GM23338 (cell line): ENCODE data around the gene DPYSL5. TPM values are rescaled to one million over a fixed set of nuclear protein-coding genes. Genes with fewer than 3 reads are reported as not detected.
"Not testable (repeated sequence)": the region's sequence is repeated elsewhere in the genome, so short reads cannot be mapped to it uniquely, and the experiment has no call there.

Experiments used
- ATAC-seq: fragments of 200-7000 bp; cut with Tn5 transposase; 3 replicates; pipeline ENCODE4 v1.9.1; 2020
- DNase-seq: peaks from one replicate; pipeline ENCODE4 v3.0.0-alpha.2; 2015; ENCODE audit warnings: low spot score
- H2AFZ ChIP-seq: fragments of 200-600 bp; sonication (generic); 2 replicates; pipeline ENCODE4 v1.8.0; 2016; ENCODE audit warnings: antibody characterized with exemption, mild to moderate bottlenecking, moderate library complexity
- H3F3A ChIP-seq: fragments of 200-600 bp; sonication (generic); replicated peaks from 2 replicates; pipeline ENCODE4 v1.8.0; 2017; ENCODE audit warnings: antibody characterized with exemption, mixed run types, low read depth
- H3K27ac ChIP-seq: fragments of 200-600 bp; sonication (generic); 2 replicates; pipeline ENCODE4 v1.6.1; 2016; ENCODE audit warnings: low read depth
- H3K27me3 ChIP-seq: fragments of 200-600 bp; sonication (generic); 2 replicates; pipeline ENCODE4 v1.8.0; 2016; ENCODE audit warnings: mild to moderate bottlenecking, mixed run types, moderate library complexity; ENCODE audit not compliant: insufficient read depth
- H3K36me3 ChIP-seq: fragments of 200-600 bp; sonication (generic); 2 replicates; pipeline ENCODE4 v1.8.0; 2016; ENCODE audit warnings: mild to moderate bottlenecking; ENCODE audit not compliant: insufficient read depth
- H3K4me1 ChIP-seq: fragments of 200-600 bp; sonication (generic); 2 replicates; pipeline ENCODE4 v1.8.0; 2016; ENCODE audit warnings: mild to moderate bottlenecking, moderate library complexity; ENCODE audit not compliant: insufficient read depth
- H3K4me2 ChIP-seq: fragments of 200-600 bp; sonication (generic); 2 replicates; pipeline ENCODE4 v1.7.1; 2017; ENCODE audit warnings: mixed run types
- H3K4me3 ChIP-seq: fragments of 200-600 bp; sonication (generic); 2 replicates; pipeline ENCODE4 v1.6.1; 2016; ENCODE audit warnings: mixed run types
- H3K79me2 ChIP-seq: fragments of 200-600 bp; sonication (generic); replicated peaks from 2 replicates; pipeline ENCODE4 v1.8.0; 2017; ENCODE audit warnings: mild to moderate bottlenecking; ENCODE audit not compliant: insufficient read depth
- H3K9me2 ChIP-seq: fragments of 200-600 bp; sonication (generic); 2 replicates; pipeline ENCODE4 v1.8.0; 2017; ENCODE audit not compliant: insufficient read depth
- H4K20me1 ChIP-seq: fragments of 200-600 bp; sonication (generic); replicated peaks from 2 replicates; pipeline ENCODE4 v1.8.0; 2017; ENCODE audit warnings: mild to moderate bottlenecking; ENCODE audit not compliant: insufficient read depth
- H3K27ac Mint-ChIP-seq: 2 replicates; pipeline ENCODE4 v1.8.0; 2020; ENCODE audit warnings: inconsistent platforms, mild to moderate bottlenecking, moderate library complexity, mixed read lengths
- H3K27me3 Mint-ChIP-seq: 3 replicates; pipeline ENCODE4 v1.8.0; 2022; ENCODE audit warnings: low read depth, mild to moderate bottlenecking, moderate library complexity, mixed read lengths, inconsistent platforms; ENCODE audit not compliant: insufficient read depth, poor library complexity
- H3K36me3 Mint-ChIP-seq: 3 replicates; pipeline ENCODE4 v1.8.0; 2021; ENCODE audit warnings: low read depth, mild to moderate bottlenecking, inconsistent platforms, moderate library complexity, mixed read lengths
- H3K4me1 Mint-ChIP-seq: 3 replicates; pipeline ENCODE4 v1.8.0; 2020; ENCODE audit warnings: mild to moderate bottlenecking, inconsistent platforms, mixed read lengths
- H3K4me3 Mint-ChIP-seq: 3 replicates; pipeline ENCODE4 v1.8.0; 2021; ENCODE audit warnings: moderate library complexity, mild to moderate bottlenecking, inconsistent platforms, mixed read lengths
- H3K9me3 Mint-ChIP-seq: 3 replicates; pipeline ENCODE4 v1.8.0; 2020; ENCODE audit warnings: moderate library complexity, mild to moderate bottlenecking, inconsistent platforms, mixed read lengths
- CTCF ChIP-seq, 2 experiments: fragments of 200-600 bp in 1 of 2; sonication (generic) in 1 of 2; conservative IDR thresholded peaks; 2 replicates each; pipeline versions ENCODE4 v1.5.1 to v1.6.1; 2016 to 2017; ENCODE audit warnings: antibody characterized with exemption in 2 of 2, low read depth in 2 of 2, mild to moderate bottlenecking in 2 of 2, moderate library complexity in 1 of 2
- EZH2 ChIP-seq: fragments of 200-600 bp; sonication (generic); IDR thresholded peaks from one replicate; pipeline ENCODE4 v1.8.0; 2017; ENCODE audit warnings: antibody characterized with exemption, mild to moderate bottlenecking, low read depth; ENCODE audit not compliant: unreplicated experiment
- EZH2phosphoT487 ChIP-seq: fragments of 200-600 bp; sonication (generic); IDR thresholded peaks from one replicate; pipeline ENCODE4 v1.8.1; 2018; ENCODE audit warnings: antibody characterized with exemption; ENCODE audit not compliant: unreplicated experiment
- JUNB ChIP-seq: IDR thresholded peaks from one replicate; pipeline ENCODE4 v1.6.1; 2016; ENCODE audit warnings: antibody characterized with exemption; ENCODE audit not compliant: unreplicated experiment
- REST ChIP-seq: IDR thresholded peaks from one replicate; pipeline ENCODE4 v1.6.1; 2018; ENCODE audit warnings: antibody characterized with exemption; ENCODE audit not compliant: unreplicated experiment
- STAT1 ChIP-seq: IDR thresholded peaks from one replicate; pipeline ENCODE4 v1.6.1; 2016; ENCODE audit warnings: antibody characterized with exemption; ENCODE audit not compliant: unreplicated experiment
- ZNF331 ChIP-seq: fragments of 250-450 bp; sonication (Bioruptor Pico); IDR thresholded peaks from 2 replicates; pipeline ENCODE4 v1.5.0; 2020; ENCODE audit warnings: low read depth, mild to moderate bottlenecking, moderate library complexity
- ZNF462 ChIP-seq: fragments of 250-450 bp; sonication (Bioruptor Pico); IDR thresholded peaks from 2 replicates; pipeline ENCODE4 v1.5.0; 2020; ENCODE audit warnings: mild to moderate bottlenecking, moderate library complexity
- polyA plus RNA-seq: library from polyadenylated mRNA; unstranded; fragments of >200 nt; fragmentation: Nextera tagmentation; extraction: Ambion mirVana; gene quantifications from 2 replicates; pipeline ENCODE4 v1.2.1, GENCODE V29; 2016
- total RNA-seq: library from RNA; depleted of rRNA; stranded (reverse); fragments of >200 nt; shearing (Covaris generic); gene quantifications from 2 replicates; pipeline ENCODE4 v1.2.3, GENCODE V29; 2014

Gene DPYSL5
- total and polyA plus RNA-seq, 2 experiments from 2014 or later: 3.1 to 8.1 TPM

GRCh38 chr2:26812731-26813130 lies 35.2 kb upstream of the DPYSL5 start (continued):
- TF ChIP-seq REST (no peak), EZH2 (no peak), ZNF331 (no peak), EZH2phosphoT487 (no peak), STAT1 (no peak), CTCF (conservative IDR thresholded peaks at IDR 0.05; ENCODE audit: low read depth in 2 of 2) (no peak)

- not testable (repeated sequence) for H3K27me3 ChIP-seq, H3K27ac ChIP-seq, H2AFZ ChIP-seq, H3K4me2 ChIP-seq, H3K4me1 Mint-ChIP-seq, H3K4me1 ChIP-seq, H3K9me2 ChIP-seq, ATAC-seq, H3K79me2 ChIP-seq, H4K20me1 ChIP-seq, H3K36me3 Mint-ChIP-seq, DNase-seq, H3K4me3 ChIP-seq, H3K36me3 ChIP-seq, H3K9me3 Mint-ChIP-seq, H3F3A ChIP-seq, H3K27ac Mint-ChIP-seq, H3K4me3 Mint-ChIP-seq
- peaks cover 16% of the 10 kb centered on the region for H3K27me3 Mint-ChIP-seq
Measured at GRCh38 chr2:26814072-26814765, 33.7 kb upstream of the DPYSL5 start.

- no peaks in the 10 kb centered on the region for H3F3A ChIP-seq
- H3K79me2 ChIP-seq: no peaks in the 10 kb centered on the region
- no peaks in the 10 kb centered on the region for H3K4me1 ChIP-seq
- H3K36me3 ChIP-seq: no peaks in the 10 kb centered on the region
- no peak overlapping the region for H2AFZ ChIP-seq
- H4K20me1 ChIP-seq: no peaks in the 10 kb centered on the region
- H3K36me3 Mint-ChIP-seq: no peaks in the 10 kb centered on the region
- H3K9me2 ChIP-seq: no peaks in the 10 kb centered on the region
- peaks cover 8% of the 10 kb centered on the region for H3K27me3 Mint-ChIP-seq
- H3K27ac ChIP-seq: no peak overlapping the region
- H3K4me3 ChIP-seq: no peak overlapping the region
- H3K9me3 Mint-ChIP-seq: no peaks in the 10 kb centered on the region; the same call in 2 of the 3 replicates
- H3K27me3 ChIP-seq: no peaks in the 10 kb centered on the region
- ATAC-seq (peak; percentile 97), DNase-seq (peak; percentile 52)
- H3K4me2 ChIP-seq: no peak overlapping the region
- peaks cover 6% of the 10 kb centered on the region; the same call in 2 of the 3 replicates for H3K4me1 Mint-ChIP-seq
- no peak overlapping the region for H3K27ac Mint-ChIP-seq
- H3K4me3 Mint-ChIP-seq: no peak overlapping the region
- TF ChIP-seq JUNB: no peak
- no peak for TF ChIP-seq ZNF462
- TF ChIP-seq EZH2: no peak
Measured at GRCh38 chr2:26816893-26817292, 31.0 kb upstream of the DPYSL5 start.
